Keratinocyte (primary cell): ENCODE data around the gene MARVELD2. TPM values are rescaled to one million over a fixed set of nuclear protein-coding genes. Genes with fewer than 3 reads are reported as not detected.
"Not testable (repeated sequence)": the region's sequence is repeated elsewhere in the genome, so short reads cannot be mapped to it uniquely, and the experiment has no call there.

Experiments
- DNase-seq: peaks from one replicate; pipeline ENCODE4 v3.0.0-alpha.2; 2011; ENCODE audit warnings: low read depth, missing footprints, low spot score
- FAIRE-seq: peaks from 2 replicates; lab custom pipeline; 2011; peaks lifted over from hg19 to GRCh38; lab: Jason Lieb, UNC
- H2AFZ ChIP-seq: 2 replicates; pipeline ENCODE4 v1.6.0; 2012; ENCODE audit warnings: low read length, control low read depth, inconsistent platforms; ENCODE audit not compliant: control insufficient read depth
- H3K27ac ChIP-seq: 2 replicates; pipeline ENCODE4 v1.5.1; 2011; ENCODE audit warnings: low read length; ENCODE audit not compliant: control insufficient read depth, insufficient read depth
- H3K27me3 ChIP-seq: 3 replicates; pipeline ENCODE4 v1.6.0; 2011; ENCODE audit warnings: low read length; ENCODE audit not compliant: control insufficient read depth, insufficient read depth; ENCODE audit errors: extremely low read depth
- H3K36me3 ChIP-seq, 2 experiments: 2 replicates in 1 of 2; 3 replicates in 1 of 2; pipeline ENCODE4 v1.5.1; 2011; ENCODE audit warnings: low read length in 2 of 2, mild to moderate bottlenecking in 1 of 2; ENCODE audit not compliant: control insufficient read depth in 2 of 2, insufficient read depth in 2 of 2; ENCODE audit errors: extremely low read depth in 1 of 2
- H3K4me1 ChIP-seq: 3 replicates; pipeline ENCODE4 v1.5.1; 2011; ENCODE audit warnings: low read length; ENCODE audit not compliant: control insufficient read depth, insufficient read depth; ENCODE audit errors: extremely low read depth
- H3K4me2 ChIP-seq: 3 replicates; pipeline ENCODE4 v1.6.0; 2011; ENCODE audit warnings: low read depth, low read length; ENCODE audit not compliant: control insufficient read depth, insufficient read depth; ENCODE audit errors: extremely low read depth
- H3K4me3 ChIP-seq, 3 experiments: fragments of 200-600 bp in 1 of 3; sonication (generic) in 1 of 3; 2 replicates in 2 of 3; 3 replicates in 1 of 3; pipeline ENCODE4 v1.5.1; 2011 to 2016; ENCODE audit warnings: low read length in 3 of 3, mild to moderate bottlenecking in 3 of 3, control low read depth in 2 of 3, inconsistent platforms in 1 of 3, low read depth in 1 of 3, mixed read lengths in 1 of 3, mixed run types in 1 of 3, moderate library complexity in 1 of 3; ENCODE audit not compliant: control insufficient read depth in 2 of 3, insufficient read depth in 2 of 3; ENCODE audit errors: extremely low read depth in 1 of 3
- H3K79me2 ChIP-seq: 2 replicates; pipeline ENCODE4 v1.6.0; 2012; ENCODE audit warnings: low read length; ENCODE audit not compliant: control insufficient read depth, insufficient read depth
- H3K9ac ChIP-seq: 3 replicates; pipeline ENCODE4 v1.6.0; 2011; ENCODE audit warnings: low read length; ENCODE audit not compliant: control insufficient read depth, insufficient read depth; ENCODE audit errors: extremely low read depth
- H3K9me1 ChIP-seq: 3 replicates; pipeline ENCODE4 v1.6.0; 2011; ENCODE audit warnings: low read length; ENCODE audit not compliant: control insufficient read depth, insufficient read depth; ENCODE audit errors: extremely low read depth
- H3K9me3 ChIP-seq: 2 replicates; pipeline ENCODE4 v1.5.1; 2012; ENCODE audit warnings: low read depth, low read length; ENCODE audit not compliant: control insufficient read depth
- H4K20me1 ChIP-seq: 3 replicates; pipeline ENCODE4 v1.6.0; 2011; ENCODE audit warnings: low read length; ENCODE audit not compliant: control insufficient read depth, insufficient read depth; ENCODE audit errors: extremely low read depth
- EZH2 ChIP-seq: IDR thresholded peaks from one replicate; pipeline ENCODE4 v1.6.1; 2012; ENCODE audit warnings: inconsistent platforms, mild to moderate bottlenecking, low read length, moderate library complexity
- dilution Hi-C: fragments of 300-500 bp; cut with MboI; formaldehyde crosslinking; loops from one replicate; pipeline ENCODE4 v1.7.0; 2020; ENCODE audit warnings: low sequenced_read_pairs; ENCODE audit not compliant: extremely low pct_ligation_motif_present
- polyA plus RNA-seq, 5 experiments: library from polyadenylated mRNA; depleted of rRNA in 3 of 5; stranded (reverse) in 3 of 5; stranded (forward) in 1 of 5; unstranded in 1 of 5; fragments of >200 nt; gene quantifications; 1 replicate in 1 of 5; 2 replicates in 3 of 5; 3 replicates in 1 of 5; pipeline versions ENCODE4 v1.2.1 to v1.2.3, GENCODE V29; 2011 to 2012; ENCODE audit warnings: missing spikeins in 2 of 5, low read depth in 1 of 5, low replicate concordance in 1 of 5
- TF ChIP-seq, protein P1 (sequence below), 3 experiments: IDR thresholded peaks in 1 of 3; conservative IDR thresholded peaks in 1 of 3; optimal IDR thresholded peaks in 1 of 3; 2 replicates in 2 of 3; 3 replicates in 1 of 3; pipeline versions ENCODE3 to v1.5.1; 2011; ENCODE audit warnings: low read length in 3 of 3, mild to moderate bottlenecking in 3 of 3, moderate library complexity in 2 of 3, control low read depth in 1 of 3, inconsistent platforms in 1 of 3; ENCODE audit not compliant: insufficient read depth in 2 of 3; ENCODE audit errors: extremely low read depth in 1 of 3

Gene MARVELD2
- polyA plus RNA-seq, 1 donor (not counting 4 experiments of a cell fraction or from before 2014, with no cell fraction given): 17.6 TPM

DNA sequence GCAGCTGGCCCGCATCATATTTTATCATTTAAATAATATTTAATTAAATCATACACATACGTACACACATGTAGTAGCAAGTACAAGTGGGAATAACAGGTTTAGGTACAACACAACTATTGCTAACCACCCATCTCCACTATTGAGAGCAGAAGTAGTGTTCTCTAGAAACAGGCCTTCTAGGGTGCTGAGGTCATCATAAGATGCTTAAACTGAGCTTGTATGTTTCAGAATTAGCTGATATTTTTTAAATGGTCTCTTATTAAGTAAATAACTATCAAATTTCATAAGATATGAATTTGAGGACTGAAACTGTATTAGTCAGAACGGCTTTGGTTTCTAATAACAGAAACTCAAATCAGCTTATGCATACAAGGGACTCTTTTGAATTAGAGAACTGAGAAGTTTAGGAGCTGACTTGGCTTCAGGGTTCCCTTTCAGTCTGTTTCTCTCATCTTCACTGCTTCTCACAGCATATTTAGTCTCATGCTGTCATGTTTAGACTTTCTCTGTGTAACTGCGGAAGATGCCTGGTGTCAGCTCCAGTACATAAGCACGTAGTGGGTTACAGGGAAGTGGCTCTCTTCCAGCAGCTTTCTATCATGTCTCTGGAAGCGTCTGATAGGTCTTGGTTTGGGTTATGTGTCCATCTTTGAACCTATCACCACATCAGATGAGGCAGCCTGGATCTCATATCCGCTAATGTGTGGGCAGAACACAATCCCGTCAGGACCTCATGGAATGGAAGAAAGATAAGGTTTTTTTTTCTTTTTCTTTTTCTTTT is 52.7 kb downstream of the MARVELD2 start:
- TF ChIP-seq EZH2: no peak
- TF ChIP-seq, protein P1, sequence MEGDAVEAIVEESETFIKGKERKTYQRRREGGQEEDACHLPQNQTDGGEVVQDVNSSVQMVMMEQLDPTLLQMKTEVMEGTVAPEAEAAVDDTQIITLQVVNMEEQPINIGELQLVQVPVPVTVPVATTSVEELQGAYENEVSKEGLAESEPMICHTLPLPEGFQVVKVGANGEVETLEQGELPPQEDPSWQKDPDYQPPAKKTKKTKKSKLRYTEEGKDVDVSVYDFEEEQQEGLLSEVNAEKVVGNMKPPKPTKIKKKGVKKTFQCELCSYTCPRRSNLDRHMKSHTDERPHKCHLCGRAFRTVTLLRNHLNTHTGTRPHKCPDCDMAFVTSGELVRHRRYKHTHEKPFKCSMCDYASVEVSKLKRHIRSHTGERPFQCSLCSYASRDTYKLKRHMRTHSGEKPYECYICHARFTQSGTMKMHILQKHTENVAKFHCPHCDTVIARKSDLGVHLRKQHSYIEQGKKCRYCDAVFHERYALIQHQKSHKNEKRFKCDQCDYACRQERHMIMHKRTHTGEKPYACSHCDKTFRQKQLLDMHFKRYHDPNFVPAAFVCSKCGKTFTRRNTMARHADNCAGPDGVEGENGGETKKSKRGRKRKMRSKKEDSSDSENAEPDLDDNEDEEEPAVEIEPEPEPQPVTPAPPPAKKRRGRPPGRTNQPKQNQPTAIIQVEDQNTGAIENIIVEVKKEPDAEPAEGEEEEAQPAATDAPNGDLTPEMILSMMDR (optimal IDR thresholded peaks at IDR 0.05 in 1 of 3, IDR thresholded peaks at IDR 0.05 in 1 of 3, conservative IDR thresholded peaks at IDR 0.05 in 1 of 3; ENCODE audit: extremely low read depth in 1 of 3, insufficient read depth in 2 of 3, low read length in 3 of 3): no peak
- Histone ChIP-seq H3K36me3 (no peaks in the 10 kb centered on the region), H3K9me1 (no peaks in the 10 kb centered on the region), H3K4me3 (no peak overlapping the region), H3K9ac (no peak overlapping the region), H3K27ac (no peak overlapping the region), H2AFZ (no peak overlapping the region), H3K27me3 (no peaks in the 10 kb centered on the region), H3K4me2 (no peak overlapping the region), H4K20me1 (no peaks in the 10 kb centered on the region), H3K9me3 (no peaks in the 10 kb centered on the region), H3K4me1 (no peaks in the 10 kb centered on the region), H3K79me2 (no peaks in the 10 kb centered on the region)
- FAIRE-seq: no peak
- dilution Hi-C loops: no loop called here
- no peak for DNase-seq

DNA sequence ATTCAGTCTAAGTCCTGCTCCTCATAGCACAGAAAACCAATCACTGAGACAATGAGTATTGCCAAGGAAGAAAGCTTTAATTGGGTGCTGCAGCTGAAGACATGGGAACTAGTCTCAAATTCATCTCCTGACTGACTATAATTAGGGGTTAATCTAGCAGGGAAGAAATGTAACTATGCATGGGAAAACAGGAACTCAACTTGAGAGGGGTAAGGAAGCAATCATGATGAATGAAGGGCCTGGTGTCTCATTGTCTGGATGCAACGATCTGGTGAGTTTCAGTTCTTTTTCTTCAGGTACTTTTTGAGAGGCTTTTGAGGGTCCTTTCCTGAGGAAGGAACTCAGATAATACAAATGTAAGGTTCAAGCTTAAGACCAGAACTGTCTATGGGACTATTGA is 53.7 kb downstream of the MARVELD2 start:
- H3K9ac ChIP-seq: no peak overlapping the region
- H3K27me3 ChIP-seq: no peaks in the 10 kb centered on the region
- no peak overlapping the region for H3K4me2 ChIP-seq
- no peak overlapping the region for H3K4me3 ChIP-seq
- FAIRE-seq (no peak), DNase-seq (no peak)
- no peak for TF ChIP-seq EZH2
- TF ChIP-seq, protein P1 (optimal IDR thresholded peaks at IDR 0.05 in 1 of 3, IDR thresholded peaks at IDR 0.05 in 1 of 3, conservative IDR thresholded peaks at IDR 0.05 in 1 of 3; ENCODE audit: extremely low read depth in 1 of 3, insufficient read depth in 2 of 3, low read length in 3 of 3): no peak
- H3K4me1 ChIP-seq: no peaks in the 10 kb centered on the region
- no peaks in the 10 kb centered on the region for H3K36me3 ChIP-seq
- H3K79me2 ChIP-seq: no peaks in the 10 kb centered on the region
- no peak overlapping the region for H2AFZ ChIP-seq
- dilution Hi-C loops: no loop called here
- H4K20me1 ChIP-seq: no peaks in the 10 kb centered on the region
- H3K27ac ChIP-seq: no peak overlapping the region
- no peaks in the 10 kb centered on the region for H3K9me3 ChIP-seq
- H3K9me1 ChIP-seq: no peaks in the 10 kb centered on the region

DNA sequence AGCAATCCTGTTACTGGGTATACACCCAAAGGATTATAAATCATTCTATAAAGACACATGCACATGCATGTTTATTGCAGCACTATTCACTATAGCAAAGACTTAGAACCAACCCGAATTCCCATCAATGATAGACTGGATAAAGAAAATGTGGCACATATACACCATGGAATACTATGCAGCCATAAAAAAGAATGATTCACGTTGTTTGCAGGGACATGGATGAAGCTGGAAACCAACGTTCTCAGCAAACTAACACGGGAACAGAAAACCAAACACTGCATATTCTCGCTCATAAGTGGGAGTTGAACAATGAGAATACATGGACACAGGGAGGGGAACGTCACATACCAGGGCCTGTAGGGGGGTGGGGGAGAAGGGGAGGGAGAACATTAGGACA is 56.6 kb downstream of the MARVELD2 start:
- H3K4me1 ChIP-seq, H3K9me3 ChIP-seq, H3K4me2 ChIP-seq, dilution Hi-C loops, H3K4me3 ChIP-seq, H3K79me2 ChIP-seq, H3K36me3 ChIP-seq, H3K9ac ChIP-seq, H3K27me3 ChIP-seq, H2AFZ ChIP-seq, DNase-seq, H3K27ac ChIP-seq, H4K20me1 ChIP-seq, FAIRE-seq, H3K9me1 ChIP-seq: not testable (repeated sequence)
